Measurements from ENCODE around the gene CLEC1A.

GRCh38 chr12:10135126-10135525 lies 36.3 kb upstream of the CLEC1A start:
- TF ChIP-seq CTCF (IDR thresholded peaks at IDR 0.05) (no peak), POLR2A (IDR thresholded peaks at IDR 0.05) (no peak)

Measured in adrenal gland (tissue), 5 donors.